ENCODE measurements around the gene C10orf105. TPM values are rescaled to one million over a fixed set of nuclear protein-coding genes. Genes with fewer than 3 reads are reported as not detected.

C10orf105 gene
- total and polyA plus RNA-seq, 2 donors from 2014 or later: 0.35 TPM; not detected in 1

- FAIRE-seq (no peak), DNase-seq (peak in 2 of 5 donors; percentile 38 to 73)
- H3K4me1 ChIP-seq (ENCODE audit: control insufficient read depth in 2 of 3, insufficient read depth in 2 of 3, low read depth in 1 of 3, low read length in 3 of 3): peaks cover 0 to 55% (median 20%) of the 10 kb centered on the region in 3 donors
- TF ChIP-seq CTCF (IDR thresholded peaks at IDR 0.05; ENCODE audit: borderline replicate concordance, extremely low read depth, insufficient read depth): no peak
- no peak overlapping the region for H3K4me3 ChIP-seq (ENCODE audit: low read length in 3 of 3)
- no peak overlapping the region for H3K9ac ChIP-seq (ENCODE audit: low read length in 3 of 3)
- peak overlapping the region; percentile 40 to 50 for H3K27ac ChIP-seq (ENCODE audit: low read depth in 2 of 2, low read length in 2 of 2)
- intact Hi-C loops (cut with DNase I): no loop called here
- no peaks in the 10 kb centered on the region for H3K36me3 ChIP-seq (ENCODE audit: control insufficient read depth in 2 of 3, insufficient read depth in 3 of 3, low read length in 3 of 3)
- H3K27me3 ChIP-seq (ENCODE audit: control insufficient read depth, insufficient read depth, low read length): no peaks in the 10 kb centered on the region
- H3K9me3 ChIP-seq (ENCODE audit: control insufficient read depth in 2 of 3, insufficient read depth in 1 of 3, low read length in 3 of 3): no peaks in the 10 kb centered on the region
Observed at GRCh38 chr10:71757399-71757922, 37.9 kb upstream of the C10orf105 start.

- no peak for FAIRE-seq
- Histone ChIP-seq H3K27ac (ENCODE audit: low read depth in 2 of 2, low read length in 2 of 2) (peak overlapping the region in 1 of 2 donors; percentile 51), H3K36me3 (ENCODE audit: control insufficient read depth in 2 of 3, insufficient read depth in 3 of 3, low read length in 3 of 3) (no peaks in the 10 kb centered on the region), H3K4me3 (ENCODE audit: low read length in 3 of 3) (no peak overlapping the region), H3K9me3 (ENCODE audit: control insufficient read depth in 2 of 3, insufficient read depth in 1 of 3, low read length in 3 of 3) (no peaks in the 10 kb centered on the region), H3K27me3 (ENCODE audit: control insufficient read depth, insufficient read depth, low read length) (no peaks in the 10 kb centered on the region), H3K4me1 (ENCODE audit: control insufficient read depth in 2 of 3, insufficient read depth in 2 of 3, low read depth in 1 of 3, low read length in 3 of 3) (peaks cover 0 to 46% (median 20%) of the 10 kb centered on the region in 3 donors), H3K9ac (ENCODE audit: low read length in 3 of 3) (no peak overlapping the region)
- no peak for TF ChIP-seq CTCF (IDR thresholded peaks at IDR 0.05; ENCODE audit: borderline replicate concordance, extremely low read depth, insufficient read depth)
- peak in 1 of 5 donors; percentile 80 for DNase-seq
- intact Hi-C loops (cut with DNase I): no loop called here
Observed at GRCh38 chr10:71756311-71757191, 37.0 kb upstream of the C10orf105 start.

GRCh38 chr10:71755179-71755879 is 35.8 kb upstream of the C10orf105 start:
- H3K36me3 ChIP-seq (ENCODE audit: control insufficient read depth in 2 of 3, insufficient read depth in 3 of 3, low read length in 3 of 3): peaks cover 0 to 5% (median 0%) of the 10 kb centered on the region in 3 donors
- TF ChIP-seq CTCF (IDR thresholded peaks at IDR 0.05; ENCODE audit: borderline replicate concordance, extremely low read depth, insufficient read depth): no peak
- DNase-seq (peak in 4 of 5 donors; percentile 67 to 75 (median 68)), FAIRE-seq (no peak)
- intact Hi-C loops (cut with DNase I): no loop called here
- peak overlapping the region in 1 of 3 donors; percentile 14 for H3K4me3 ChIP-seq (ENCODE audit: low read length in 3 of 3)
- peak overlapping the region; percentile 29 to 62 for H3K27ac ChIP-seq (ENCODE audit: low read depth in 2 of 2, low read length in 2 of 2)
- H3K9me3 ChIP-seq (ENCODE audit: control insufficient read depth in 2 of 3, insufficient read depth in 1 of 3, low read length in 3 of 3): no peaks in the 10 kb centered on the region
- peaks cover 0 to 38% (median 20%) of the 10 kb centered on the region in 3 donors for H3K4me1 ChIP-seq (ENCODE audit: control insufficient read depth in 2 of 3, insufficient read depth in 2 of 3, low read depth in 1 of 3, low read length in 3 of 3)
- H3K27me3 ChIP-seq (ENCODE audit: control insufficient read depth, insufficient read depth, low read length): no peaks in the 10 kb centered on the region
- no peak overlapping the region for H3K9ac ChIP-seq (ENCODE audit: low read length in 3 of 3)
